HepG2 (cell line): ENCODE data around the gene PLVAP. TPM values are rescaled to one million over a fixed set of nuclear protein-coding genes. Genes with fewer than 3 reads are reported as not detected.

Experiments used
- AGO2 ChIP-seq: fragments of 200-400 bp; formaldehyde crosslinking; optimal IDR thresholded peaks from 2 replicates; pipeline ENCODE3; 2017; ENCODE audit warnings: mild to moderate bottlenecking, low read depth, low read length, moderate library complexity
- AKAP8 ChIP-seq: sonication (generic); formaldehyde crosslinking; IDR thresholded peaks from 2 replicates; pipeline ENCODE4 v1.5.1; 2020; ENCODE audit warnings: mild to moderate bottlenecking, missing genetic modification reagents
- BRD4 ChIP-seq: sonication (generic); formaldehyde crosslinking; IDR thresholded peaks from 2 replicates; pipeline ENCODE4 v1.4.0; 2020; ENCODE audit warnings: missing genetic modification reagents
- CREB1 ChIP-seq, 2 experiments: fragments of 450-650 bp in 1 of 2; IDR thresholded peaks; 2 replicates each; pipeline ENCODE4 v1.6.1; 2016 to 2017; ENCODE audit warnings: control low read depth in 1 of 2, mild to moderate bottlenecking in 1 of 2, missing compliant biosample characterization in 1 of 2, missing genetic modification characterization in 1 of 2
- CREM ChIP-seq, 2 experiments: sonication (generic) in 1 of 2; formaldehyde crosslinking in 1 of 2; IDR thresholded peaks; 2 replicates each; pipeline versions ENCODE4 v1.4.0 to v1.6.1; 2016 to 2020; ENCODE audit warnings: antibody characterized with exemption in 1 of 2, mild to moderate bottlenecking in 1 of 2, missing genetic modification reagents in 1 of 2
- GATA4 ChIP-seq: sonication (generic); IDR thresholded peaks from 2 replicates; pipeline ENCODE4 v1.6.1; 2016; ENCODE audit warnings: antibody characterized with exemption, low read depth, borderline replicate concordance
- KLF6 ChIP-seq: IDR thresholded peaks from 2 replicates; pipeline ENCODE4 v1.8.0; 2016; ENCODE audit warnings: missing biosample characterization, missing genetic modification reagents
- MNT ChIP-seq: fragments of 450-650 bp; IDR thresholded peaks from 2 replicates; pipeline ENCODE4 v1.6.1; 2016
- RBAK ChIP-seq: sonication (generic); formaldehyde crosslinking; IDR thresholded peaks from 2 replicates; pipeline ENCODE4 v1.5.1; 2020; ENCODE audit warnings: mild to moderate bottlenecking, missing genetic modification reagents
- SPEN ChIP-seq: sonication (generic); formaldehyde crosslinking; IDR thresholded peaks from 2 replicates; pipeline ENCODE4 v1.5.1; 2020; ENCODE audit warnings: low read depth, mild to moderate bottlenecking, missing genetic modification reagents
- TBL1XR1 ChIP-seq: fragments of 150-350 bp; IDR thresholded peaks from 2 replicates; pipeline ENCODE4 v1.6.1; 2014; ENCODE audit warnings: borderline replicate concordance, low read length; ENCODE audit not compliant: partially characterized antibody
- THAP7 ChIP-seq: sonication (generic); formaldehyde crosslinking; IDR thresholded peaks from 2 replicates; pipeline ENCODE4 v1.8.1; 2023; ENCODE audit warnings: mild to moderate bottlenecking, missing genetic modification reagents
- ZNF10 ChIP-seq: sonication (generic); formaldehyde crosslinking; IDR thresholded peaks from 2 replicates; pipeline ENCODE4 v1.4.0; 2020; ENCODE audit warnings: mild to moderate bottlenecking, low read depth, missing genetic modification reagents, borderline replicate concordance
- ZNF567 ChIP-seq: sonication (generic); formaldehyde crosslinking; IDR thresholded peaks from 2 replicates; pipeline ENCODE4 v1.8.1; 2023; ENCODE audit warnings: mild to moderate bottlenecking, missing genetic modification reagents, borderline replicate concordance
- ZNF574 ChIP-seq: sonication (generic); formaldehyde crosslinking; IDR thresholded peaks from 2 replicates; pipeline ENCODE4 v1.4.0; 2020; ENCODE audit warnings: missing genetic modification reagents
- ZNF687 ChIP-seq: sonication (generic); formaldehyde crosslinking; IDR thresholded peaks from 2 replicates; pipeline ENCODE4 v1.5.1; 2020; ENCODE audit warnings: mild to moderate bottlenecking, missing genetic modification reagents, moderate library complexity
- ZNF720 ChIP-seq: sonication (generic); formaldehyde crosslinking; IDR thresholded peaks from 2 replicates; pipeline ENCODE4 v1.4.0; 2020; ENCODE audit warnings: missing genetic modification reagents
- ZNF768 ChIP-seq: sonication (generic); formaldehyde crosslinking; IDR thresholded peaks from 2 replicates; pipeline ENCODE4 v1.4.0; 2020; ENCODE audit warnings: missing genetic modification reagents
- ZNF773 ChIP-seq: sonication (generic); formaldehyde crosslinking; IDR thresholded peaks from 2 replicates; pipeline ENCODE4 v1.4.0; 2020; ENCODE audit warnings: missing genetic modification reagents, borderline replicate concordance
- ZNF777 ChIP-seq: sonication (generic); formaldehyde crosslinking; IDR thresholded peaks from 2 replicates; pipeline ENCODE4 v1.4.0; 2020; ENCODE audit warnings: missing genetic modification reagents
- polyA plus RNA-seq, 8 experiments: library from polyadenylated mRNA; depleted of rRNA in 3 of 8; stranded (reverse) in 7 of 8; unstranded in 1 of 8; fragments of >200 nt; fragmentation: Illumina TruSeq in 4 of 8; extraction: Trizol in 4 of 8; gene quantifications; 2 replicates each; pipeline versions ENCODE4 v1.2.1 to v1.2.3, GENCODE V29; 2011 to 2016; ENCODE audit warnings: low read depth in 4 of 8, missing spikeins in 1 of 8, mixed read lengths in 1 of 8; ENCODE audit not compliant: insufficient read depth in 1 of 8
- total RNA-seq, 5 experiments: library from RNA; depleted of rRNA; stranded (reverse); fragments of >200 nt; fragmentation: Illumina TruSeq; extraction: Trizol; gene quantifications; 2 replicates each; pipeline ENCODE4 v1.2.3, GENCODE V29; 2016; ENCODE audit warnings: low read depth in 1 of 5

PLVAP gene
- total and polyA plus RNA-seq, 2 of the 13 experiments (the other 11 are each of a cell fraction or from before 2014, with no cell fraction given) = 0.26 TPM; not detected in 1

- TF ChIP-seq ZNF574 (CRISPR knock-in tag) = peak; percentile 50; the same call in 1 of the 2 replicates
- peak; percentile 24; the same call in 1 of the 2 replicates for TF ChIP-seq ZNF773 (CRISPR knock-in tag)
- peak; percentile 61; the same call in 1 of the 2 replicates for TF ChIP-seq ZNF777 (CRISPR knock-in tag)
- TF ChIP-seq MNT = peak; percentile 50
- no peak for TF ChIP-seq ZNF567 (CRISPR knock-in tag)
- peak; percentile 61; the same call in 1 of the 2 replicates for TF ChIP-seq ZNF768 (CRISPR knock-in tag)
- TF ChIP-seq KLF6 (CRISPR knock-in tag) = peak; percentile 44; the same call in 1 of the 2 replicates
- TF ChIP-seq AGO2 = no peak
- peak; percentile 33; the same call in 1 of the 2 replicates for TF ChIP-seq BRD4 (CRISPR knock-in tag)
- no peak for TF ChIP-seq SPEN (CRISPR knock-in tag)
- TF ChIP-seq AKAP8 (CRISPR knock-in tag) = no peak
- no peak for TF ChIP-seq RBAK
- no peak for TF ChIP-seq GATA4
- no peak for TF ChIP-seq TBL1XR1
- TF ChIP-seq ZNF10 (CRISPR knock-in tag) = no peak
- peak; percentile 36; the same call in 1 of the 2 replicates for TF ChIP-seq THAP7
- TF ChIP-seq ZNF687 (CRISPR knock-in tag) = peak; percentile 82
- TF ChIP-seq CREB1 (IDR thresholded peaks at IDR 0.05) = peak; percentile 85
- TF ChIP-seq CREB1 (CRISPR knock-in tag; IDR thresholded peaks at IDR 0.05) = peak; percentile 41; the same call in 1 of the 2 replicates
- peak; percentile 29 for TF ChIP-seq CREM (IDR thresholded peaks at IDR 0.05)
- no peak for TF ChIP-seq CREM (CRISPR knock-in tag; IDR thresholded peaks at IDR 0.05)
- TF ChIP-seq ZNF720 = no peak
Measured at GRCh38 chr19:17303167-17303939, 73.8 kb downstream of the PLVAP start, which contains the start of gene ABHD8 (continued).
